Measurements from ENCODE around the gene THOC7. TPM values are rescaled to one million over a fixed set of nuclear protein-coding genes. Genes with fewer than 3 reads are reported as not detected.

The THOC7 gene
- total RNA-seq, 1 experiment from 2014 or later: 77.7 TPM

- CTCF ChIA-PET: no interaction called here
- Mint-ChIP-seq H3K9me3 (ENCODE audit: low read depth, unreplicated experiment) (no peaks in the 10 kb centered on the region), H3K4me3 (ENCODE audit: low read depth, unreplicated experiment) (no peak overlapping the region), H3K27ac (ENCODE audit: unreplicated experiment) (no peak overlapping the region), H3K27me3 (ENCODE audit: unreplicated experiment) (no peaks in the 10 kb centered on the region), H3K36me3 (ENCODE audit: insufficient read depth, unreplicated experiment) (no peaks in the 10 kb centered on the region), H3K4me1 (ENCODE audit: low read depth, unreplicated experiment) (peaks cover 10% of the 10 kb centered on the region)
- no peak for DNase-seq
- intact Hi-C loops (cut with micrococcal nuclease; ENCODE audit: unreplicated experiment): no loop called here
- no peak for TF ChIP-seq CTCF (IDR thresholded peaks at IDR 0.05; ENCODE audit: unreplicated experiment)
- BruUV-seq (replicated peaks): no TSS peak
Observed at GRCh38 chr3:63877737-63878393, 14.3 kb upstream of the THOC7 start.

GRCh38 chr3:63876260-63876659, 12.7 kb upstream of the THOC7 start:
- Mint-ChIP-seq H3K36me3 (ENCODE audit: insufficient read depth, unreplicated experiment) (no peaks in the 10 kb centered on the region), H3K4me3 (ENCODE audit: low read depth, unreplicated experiment) (no peak overlapping the region), H3K27me3 (ENCODE audit: unreplicated experiment) (no peaks in the 10 kb centered on the region), H3K4me1 (ENCODE audit: low read depth, unreplicated experiment) (peaks cover 11% of the 10 kb centered on the region), H3K9me3 (ENCODE audit: low read depth, unreplicated experiment) (no peaks in the 10 kb centered on the region), H3K27ac (ENCODE audit: unreplicated experiment) (no peak overlapping the region)
- no TSS peak for BruUV-seq (replicated peaks)
- intact Hi-C loops (cut with micrococcal nuclease; ENCODE audit: unreplicated experiment): no loop called here
- CTCF ChIA-PET: no interaction called here
- no peak for TF ChIP-seq CTCF (IDR thresholded peaks at IDR 0.05; ENCODE audit: unreplicated experiment)
- no peak for DNase-seq

- Mint-ChIP-seq H3K36me3 (ENCODE audit: insufficient read depth, unreplicated experiment) (no peaks in the 10 kb centered on the region), H3K9me3 (ENCODE audit: low read depth, unreplicated experiment) (no peaks in the 10 kb centered on the region), H3K4me1 (ENCODE audit: low read depth, unreplicated experiment) (peaks cover 19% of the 10 kb centered on the region), H3K4me3 (ENCODE audit: low read depth, unreplicated experiment) (no peak overlapping the region), H3K27ac (ENCODE audit: unreplicated experiment) (no peak overlapping the region), H3K27me3 (ENCODE audit: unreplicated experiment) (no peaks in the 10 kb centered on the region)
- BruUV-seq (replicated peaks): no TSS peak
- CTCF ChIA-PET: no interaction called here
- no peak for DNase-seq
- intact Hi-C loops (cut with micrococcal nuclease; ENCODE audit: unreplicated experiment): no loop called here
- TF ChIP-seq CTCF (IDR thresholded peaks at IDR 0.05; ENCODE audit: unreplicated experiment): no peak
Observed at GRCh38 chr3:63875510-63875909, 11.9 kb upstream of the THOC7 start.

GRCh38 chr3:63874769-63875168, 11.2 kb upstream of the THOC7 start:
- H3K4me1 Mint-ChIP-seq (ENCODE audit: low read depth, unreplicated experiment): peaks cover 21% of the 10 kb centered on the region
- H3K27ac Mint-ChIP-seq (ENCODE audit: unreplicated experiment): no peak overlapping the region
- H3K36me3 Mint-ChIP-seq (ENCODE audit: insufficient read depth, unreplicated experiment): no peaks in the 10 kb centered on the region
- CTCF ChIA-PET: no interaction called here
- intact Hi-C loops (cut with micrococcal nuclease; ENCODE audit: unreplicated experiment): no loop called here
- no peaks in the 10 kb centered on the region for H3K9me3 Mint-ChIP-seq (ENCODE audit: low read depth, unreplicated experiment)
- TF ChIP-seq CTCF (IDR thresholded peaks at IDR 0.05; ENCODE audit: unreplicated experiment): no peak
- BruUV-seq (replicated peaks): no TSS peak
- DNase-seq: no peak
- no peak overlapping the region for H3K4me3 Mint-ChIP-seq (ENCODE audit: low read depth, unreplicated experiment)
- H3K27me3 Mint-ChIP-seq (ENCODE audit: unreplicated experiment): no peaks in the 10 kb centered on the region

All from Calu3 (cell line).